NCI-H82 treated with DMSO at 0.1 percent for 48 hours (cell line): ENCODE results near the gene HOMER2.

Experiments used
- DNase-seq: peaks from one replicate; lab custom pipeline; 2025; ENCODE audit not compliant: unreplicated experiment; lab: John Stamatoyannopoulos, UW

Gene HOMER2

DNA sequence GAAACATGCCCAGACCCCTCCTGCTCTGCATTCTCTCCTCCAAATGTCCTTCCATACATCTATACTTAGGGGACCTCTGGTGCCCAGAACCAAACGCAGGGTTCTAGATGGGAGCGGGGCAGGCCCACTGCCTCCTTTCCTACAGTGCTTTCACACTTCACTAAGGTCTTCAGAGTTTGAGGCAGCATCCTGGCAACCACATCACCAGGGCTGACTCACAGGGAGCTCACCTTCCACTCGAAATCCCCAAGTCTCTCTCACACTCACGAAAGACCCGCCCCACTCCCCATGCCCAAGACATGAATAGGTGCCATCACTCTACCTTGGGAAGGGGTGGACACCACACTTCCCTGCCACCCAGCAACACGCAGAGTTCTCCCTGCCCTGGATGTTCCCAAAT is 18.9 kb downstream of the HOMER2 start:
- DNase-seq: no peak

DNA sequence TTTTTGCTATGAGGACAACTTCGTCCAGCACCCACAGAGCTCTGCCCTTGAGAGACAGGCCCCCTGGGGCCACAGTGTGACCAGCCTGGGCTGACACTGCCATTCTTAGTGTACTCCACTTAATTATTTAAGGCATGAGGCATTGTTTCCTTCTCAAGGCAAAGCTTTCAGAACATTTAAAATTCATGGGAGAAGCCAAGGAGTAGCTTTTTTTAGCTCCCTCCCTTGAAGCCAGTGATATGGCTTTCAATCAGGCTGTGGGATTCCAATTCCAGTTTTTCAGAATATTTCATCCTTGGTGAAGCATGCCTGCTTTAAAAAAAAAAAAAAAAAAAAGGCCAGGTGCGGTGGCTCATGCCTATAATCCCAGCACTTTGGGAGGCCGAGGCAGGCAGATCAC is 21.3 kb downstream of the HOMER2 start:
- DNase-seq: no peak

DNA sequence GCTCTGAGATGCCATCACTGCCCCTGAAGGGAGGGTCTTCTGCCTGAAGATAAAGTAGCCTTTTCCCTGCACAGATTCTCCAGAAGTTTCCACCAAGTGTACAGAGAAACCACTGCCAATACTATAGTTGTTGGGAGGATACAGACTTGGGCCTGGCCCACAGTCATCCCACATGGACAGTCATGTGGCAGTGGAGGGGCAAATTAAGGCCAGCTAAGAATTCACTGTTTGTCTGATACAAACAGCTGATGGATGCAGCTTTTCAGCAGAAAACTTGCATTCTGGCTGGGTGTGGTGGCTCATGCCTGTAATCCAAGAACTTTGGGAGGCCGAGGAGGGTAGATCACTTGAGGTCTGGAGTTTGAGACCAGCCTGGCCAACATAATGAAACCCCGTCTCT is 22.1 kb downstream of the HOMER2 start:
- DNase-seq: no peak

DNA sequence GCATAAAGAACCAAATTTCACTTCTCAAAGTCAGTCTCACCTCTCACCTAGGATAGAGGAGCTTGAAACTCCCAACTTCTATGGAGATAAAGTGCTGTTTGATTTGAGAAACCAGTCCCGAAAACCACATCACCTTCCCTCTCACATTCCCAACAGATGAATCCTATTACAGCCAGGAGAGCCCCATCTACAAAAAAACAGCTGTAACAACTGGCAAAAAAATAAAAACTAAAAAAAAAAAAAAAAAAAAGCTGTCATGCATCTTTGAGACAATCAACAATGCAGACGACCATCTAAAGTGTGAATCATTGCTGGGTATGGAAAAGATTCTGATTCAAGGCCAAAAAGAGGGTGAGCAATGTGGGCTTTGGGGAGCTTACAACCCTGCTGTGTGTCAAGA is 23.8 kb downstream of the HOMER2 start:
- DNase-seq: no peak

DNA sequence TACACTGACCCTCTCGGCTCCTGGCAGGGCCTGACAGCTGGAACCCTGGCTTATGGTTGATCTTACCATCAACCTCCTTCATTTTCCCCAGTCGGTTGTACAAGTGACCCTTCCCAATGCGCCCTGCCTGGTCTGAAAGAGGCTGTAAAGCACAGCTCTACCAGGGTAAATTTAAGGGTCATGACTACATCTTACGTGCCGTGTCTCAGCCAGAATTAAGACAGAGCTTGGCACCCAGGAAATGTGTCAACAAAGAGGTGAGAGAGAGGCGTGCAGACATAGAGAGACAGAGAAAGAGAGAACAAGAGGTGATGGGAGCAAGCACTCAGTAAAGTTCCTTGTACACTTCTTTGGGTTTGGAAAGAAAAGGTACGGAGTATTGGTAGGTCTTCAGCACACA is 28.8 kb downstream of the HOMER2 start:
- DNase-seq: no peak

DNA sequence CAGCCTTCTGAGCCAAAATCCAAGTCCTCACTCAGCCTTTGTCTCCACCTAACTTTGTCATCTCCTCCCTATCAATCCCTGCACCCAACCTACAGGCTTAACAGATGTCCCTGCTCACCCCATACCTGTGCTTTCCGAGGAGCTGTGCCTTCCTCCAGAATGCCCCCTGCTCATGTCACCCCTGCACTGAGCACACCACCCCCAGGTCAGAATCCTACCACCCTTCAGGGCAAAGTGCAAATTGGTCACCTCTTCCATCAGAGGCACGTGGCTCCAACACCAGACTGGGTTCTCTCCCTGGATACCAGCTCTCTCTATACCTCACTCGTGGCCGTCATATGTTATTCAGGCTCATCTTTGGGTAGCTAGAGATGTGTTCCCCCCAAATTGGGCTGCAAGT is 29.8 kb downstream of the HOMER2 start:
- no peak for DNase-seq

DNA sequence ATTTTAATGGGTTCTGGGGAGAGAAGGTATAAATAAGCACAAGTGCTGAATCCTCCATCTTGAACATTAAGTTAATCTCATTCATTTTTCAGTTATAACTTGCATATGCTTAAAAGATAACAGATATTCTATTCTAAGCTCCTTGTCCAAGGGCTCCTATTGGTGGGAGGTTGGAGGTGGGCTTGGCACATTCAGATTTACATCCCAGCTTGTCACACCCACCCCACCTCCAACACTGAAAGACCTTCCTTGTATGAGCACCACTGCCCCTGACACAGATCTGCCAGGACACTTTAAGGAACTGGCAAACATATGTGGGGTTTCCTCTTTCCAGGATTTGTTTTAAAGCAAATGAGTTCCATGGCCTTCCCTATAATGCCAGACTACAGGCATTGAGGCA is 30.6 kb downstream of the HOMER2 start:
- no peak for DNase-seq

DNA sequence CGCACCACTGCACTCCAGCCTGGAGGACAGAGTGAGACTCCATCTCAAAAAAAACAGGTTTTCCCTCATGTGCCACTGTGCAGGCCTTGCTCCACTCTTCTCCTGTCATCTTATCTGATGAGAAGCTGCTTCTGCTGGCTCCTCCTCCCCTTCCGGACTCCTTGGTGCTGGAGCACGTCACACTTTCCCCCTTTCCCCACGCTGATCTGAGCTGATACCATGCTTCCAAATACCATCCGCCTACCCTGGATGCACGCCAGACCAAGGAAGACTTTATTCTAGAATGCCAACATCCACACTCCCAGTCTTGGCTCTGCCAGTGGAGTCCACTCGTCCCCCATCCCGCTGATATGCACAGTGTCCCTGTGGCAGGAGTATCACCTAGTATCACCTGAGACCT is 31.3 kb downstream of the HOMER2 start:
- DNase-seq: no peak

DNA sequence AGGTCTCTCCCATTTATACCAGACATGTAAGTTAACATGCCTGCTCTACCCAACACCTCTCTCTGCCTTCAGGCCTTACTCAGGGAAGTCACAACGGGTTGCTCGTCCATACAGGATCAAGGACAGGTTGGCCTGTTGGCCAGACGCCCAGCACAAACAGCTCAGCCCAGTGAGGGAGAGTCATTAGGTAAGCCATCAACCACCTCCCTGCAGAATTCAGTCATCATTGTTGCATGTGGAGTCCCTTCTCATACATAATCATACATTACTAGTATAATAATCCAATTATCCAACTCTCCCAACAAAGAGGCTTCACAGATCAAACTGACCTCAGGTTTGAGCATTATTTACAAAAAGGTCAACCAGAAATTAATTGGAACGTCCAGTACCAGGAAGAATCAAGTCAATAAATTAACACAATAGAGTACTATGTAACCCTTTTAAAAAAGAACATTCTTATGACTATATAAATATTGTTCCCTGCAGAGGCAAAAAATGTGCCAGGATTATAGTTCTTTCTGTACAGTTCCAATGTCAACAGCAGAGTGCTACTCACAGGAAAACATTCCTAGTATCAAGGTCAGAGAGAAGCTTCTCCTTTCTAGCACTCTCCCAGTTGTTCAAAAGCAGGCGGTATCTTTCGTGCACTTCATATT is 33.2 kb downstream of the HOMER2 start:
- no peak for DNase-seq

DNA sequence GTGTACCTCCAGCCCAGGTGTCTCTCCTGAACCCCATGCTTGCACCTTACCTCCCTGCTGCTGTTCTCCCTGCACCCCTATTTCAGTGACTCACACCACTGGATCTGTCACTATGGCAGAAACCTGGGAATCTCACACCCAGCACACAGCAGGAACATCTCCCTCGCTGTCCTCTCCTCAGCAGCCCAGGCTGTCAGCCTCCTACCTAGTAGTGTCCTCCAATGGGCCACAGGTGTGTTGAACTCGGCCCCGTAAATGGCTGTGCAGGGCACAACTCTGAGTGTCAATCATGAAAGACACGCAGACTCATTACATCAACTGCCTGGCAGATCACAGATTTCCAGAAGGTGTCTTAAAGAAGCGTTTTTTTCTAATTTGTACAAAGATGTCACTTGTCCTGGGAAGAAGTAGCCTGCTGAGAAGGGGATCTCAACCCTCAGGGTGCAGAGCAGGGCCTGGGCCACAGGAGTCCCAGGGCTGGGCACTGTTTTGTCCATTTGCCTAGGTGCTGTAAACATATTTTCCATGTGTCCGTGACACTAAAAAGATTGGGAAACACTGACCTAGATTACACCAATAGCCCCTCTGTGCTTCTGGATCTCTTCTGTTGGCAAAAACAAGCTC is 33.8 kb downstream of the HOMER2 start:
- no peak for DNase-seq

DNA sequence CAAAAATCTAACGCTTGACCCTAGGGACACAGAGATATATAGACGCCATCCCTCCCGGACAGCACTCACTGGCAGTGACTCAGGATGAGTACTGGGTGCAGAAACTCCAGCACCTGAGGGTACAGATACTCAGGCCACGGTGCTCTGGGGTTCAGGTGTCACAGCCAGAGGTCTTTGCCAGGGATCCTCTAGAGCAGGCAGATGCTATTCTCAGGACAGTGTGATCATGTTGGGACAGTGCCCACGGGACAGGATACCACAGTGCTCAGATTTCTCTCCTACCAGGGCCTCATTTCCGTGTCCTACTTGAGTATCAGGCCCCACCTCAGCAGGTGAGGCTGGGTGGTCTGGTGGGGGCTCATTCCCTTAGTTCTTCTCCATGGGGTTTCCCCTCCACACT is 34.4 kb downstream of the HOMER2 start:
- no peak for DNase-seq

DNA sequence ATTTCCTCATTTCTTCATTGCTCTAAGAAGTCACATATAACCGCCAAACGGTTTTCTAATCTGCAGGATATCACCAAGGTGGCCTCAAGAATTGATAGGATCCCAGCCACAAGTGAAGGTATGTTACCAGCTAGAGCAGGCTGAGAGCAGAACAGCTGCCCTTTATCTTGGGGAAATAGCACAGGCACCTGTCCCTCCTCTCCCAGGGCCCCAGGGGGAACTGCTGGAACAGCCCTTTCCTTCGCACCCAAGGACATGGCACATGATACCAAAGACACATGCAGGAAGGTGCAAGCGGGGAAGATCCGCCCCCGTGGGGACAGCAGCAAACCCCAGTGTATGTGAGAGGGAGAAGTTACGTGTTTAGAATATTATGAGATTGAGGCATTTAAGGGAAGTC is 35.3 kb downstream of the HOMER2 start:
- DNase-seq: no peak

DNA sequence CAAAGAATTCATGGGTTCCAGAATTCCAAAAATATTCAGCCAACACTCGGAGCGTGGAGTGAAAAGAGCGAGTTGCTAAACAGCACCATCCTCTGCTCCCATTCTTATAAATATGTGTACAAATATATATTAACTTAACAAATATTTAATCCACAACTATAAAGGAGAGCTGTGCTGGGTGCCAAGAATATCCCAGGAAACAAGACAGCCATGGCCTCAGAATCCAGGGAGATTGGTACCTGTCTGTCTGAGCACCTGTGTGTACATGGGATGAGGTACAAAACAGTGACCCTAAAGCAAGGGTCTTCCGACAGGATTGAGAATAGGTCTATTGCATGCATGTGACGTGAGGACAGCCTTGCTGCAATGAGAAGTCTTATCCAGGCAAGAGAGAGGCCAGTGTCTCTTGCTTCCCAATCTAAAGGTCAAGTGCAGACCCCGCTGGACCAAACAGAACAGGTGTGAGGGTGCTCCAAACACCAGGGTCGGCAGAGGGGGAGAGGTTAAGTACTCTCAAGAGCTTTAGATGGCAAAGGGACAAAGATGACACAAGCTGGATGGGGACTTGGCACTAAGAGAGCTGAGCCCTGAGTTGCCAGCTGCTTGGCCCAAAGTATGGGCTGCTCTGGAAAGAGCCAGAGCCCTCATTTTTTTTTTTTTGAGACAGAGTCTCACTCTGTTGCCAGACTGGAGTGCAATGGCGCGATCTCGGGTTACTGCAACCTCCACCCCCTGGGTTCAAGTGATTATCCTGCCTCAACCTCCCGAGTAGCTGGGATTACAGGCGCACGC is 36.2 kb downstream of the HOMER2 start:
- DNase-seq: no peak

DNA sequence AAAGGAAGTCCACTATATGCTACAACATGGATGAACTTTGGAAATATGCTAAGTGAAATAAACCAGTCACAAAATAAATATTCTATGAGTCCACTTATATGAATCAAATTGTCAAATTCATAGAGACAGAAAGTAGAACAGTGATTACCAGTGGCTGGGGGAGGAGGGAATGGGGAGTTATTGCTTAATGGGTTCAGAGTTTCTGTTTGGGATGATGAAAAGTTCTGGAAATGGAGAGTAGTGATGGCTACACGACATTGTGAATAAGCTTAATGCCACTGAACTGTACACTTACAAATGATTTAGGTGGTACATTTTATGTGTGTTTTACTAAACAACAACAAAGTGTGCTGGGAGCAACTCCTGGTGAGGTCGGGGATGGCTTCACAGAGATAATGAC is 38.1 kb downstream of the HOMER2 start:
- DNase-seq: no peak

DNA sequence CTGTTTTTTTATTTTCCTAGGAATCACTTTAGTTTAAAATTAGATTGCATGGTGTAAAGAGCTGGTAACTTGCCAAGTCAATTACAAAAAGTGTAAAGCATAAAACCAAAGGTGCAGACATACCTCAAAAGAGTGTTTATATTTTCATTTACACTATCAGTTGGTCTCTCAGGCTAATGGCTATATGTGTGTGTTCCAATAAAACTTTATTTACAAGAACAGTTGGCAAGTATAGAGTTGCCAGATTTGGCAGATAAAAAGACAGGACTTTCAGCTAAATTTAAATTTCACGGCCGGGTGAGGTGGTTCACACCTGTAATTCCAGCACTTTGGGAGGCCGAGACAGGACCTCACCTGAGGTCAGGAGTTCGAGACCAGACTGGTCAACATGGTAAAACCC is 41.1 kb downstream of the HOMER2 start:
- no peak for DNase-seq

DNA sequence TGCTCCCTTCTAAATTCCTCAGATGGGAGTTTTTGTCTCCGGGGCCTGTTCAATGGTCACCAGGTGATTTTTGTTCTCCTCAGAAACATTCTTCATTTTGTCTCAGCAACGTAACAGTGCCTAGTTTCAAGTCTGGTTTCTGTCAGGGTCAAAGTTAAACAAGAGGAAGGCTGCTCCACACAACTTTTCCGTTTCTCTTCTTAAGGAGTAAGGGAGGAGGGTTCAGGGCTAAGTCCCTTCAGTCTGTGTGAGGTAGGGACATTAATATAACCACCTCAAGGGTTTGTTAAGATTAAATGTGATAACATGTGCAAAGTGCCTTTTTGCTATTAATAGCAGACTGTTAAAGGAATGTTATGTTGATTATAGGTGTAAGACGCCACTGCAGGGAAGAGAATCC is 41.8 kb downstream of the HOMER2 start:
- DNase-seq: no peak

DNA sequence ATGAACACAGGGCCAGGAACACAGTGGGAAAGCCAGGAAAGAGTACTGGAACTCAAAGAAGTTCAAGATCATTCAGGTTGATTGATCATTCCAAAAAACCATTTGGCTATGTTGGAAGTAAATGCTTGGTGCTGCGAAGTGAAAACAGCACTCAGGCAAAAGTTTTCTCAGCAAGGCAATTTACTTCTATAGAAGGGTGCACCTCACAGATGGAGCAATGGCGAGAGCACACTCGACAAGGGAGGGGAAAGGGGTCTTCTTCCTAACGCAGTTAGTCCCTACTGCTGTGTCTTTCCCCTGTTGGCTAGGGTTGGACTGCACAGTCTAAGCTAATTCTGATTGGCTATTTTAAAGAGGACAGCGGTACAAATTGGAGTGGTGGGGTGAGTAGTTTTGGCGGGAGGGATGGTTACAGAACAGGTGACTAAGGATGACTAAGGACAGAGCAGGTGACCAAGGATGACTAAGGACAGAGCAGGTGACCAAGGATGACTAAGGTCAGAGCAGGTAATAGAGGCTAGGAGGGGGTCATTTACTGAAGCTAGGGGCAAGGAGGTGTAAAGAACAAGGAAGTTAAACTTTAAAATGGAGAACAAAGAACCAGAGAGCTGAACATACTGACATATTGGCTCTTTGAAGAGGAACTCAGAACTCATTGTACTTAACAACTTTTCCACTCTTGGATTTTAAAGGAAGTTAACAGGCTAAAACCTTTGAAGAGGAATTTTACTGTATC is 43.3 kb downstream of the HOMER2 start:
- no peak for DNase-seq

DNA sequence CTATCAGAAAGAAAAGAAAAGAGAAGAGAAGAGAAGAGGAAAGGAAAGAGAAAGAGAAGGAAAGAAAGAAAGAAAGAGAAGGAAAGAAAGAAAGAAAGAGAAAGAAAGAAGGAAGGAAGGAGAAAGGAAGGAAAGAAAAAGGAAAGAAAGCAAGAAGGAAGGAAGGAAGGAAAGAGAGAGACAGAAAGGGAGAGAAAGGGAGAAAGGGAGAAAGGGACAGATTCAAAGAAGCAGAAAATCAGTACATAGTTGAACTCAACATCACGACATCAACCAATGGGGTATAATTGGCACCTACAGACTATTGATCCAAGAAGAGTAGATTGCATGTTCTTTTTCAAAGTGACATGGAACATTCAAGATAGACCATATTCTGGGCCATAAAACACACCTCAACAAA is 45.2 kb downstream of the HOMER2 start:
- no peak for DNase-seq

DNA sequence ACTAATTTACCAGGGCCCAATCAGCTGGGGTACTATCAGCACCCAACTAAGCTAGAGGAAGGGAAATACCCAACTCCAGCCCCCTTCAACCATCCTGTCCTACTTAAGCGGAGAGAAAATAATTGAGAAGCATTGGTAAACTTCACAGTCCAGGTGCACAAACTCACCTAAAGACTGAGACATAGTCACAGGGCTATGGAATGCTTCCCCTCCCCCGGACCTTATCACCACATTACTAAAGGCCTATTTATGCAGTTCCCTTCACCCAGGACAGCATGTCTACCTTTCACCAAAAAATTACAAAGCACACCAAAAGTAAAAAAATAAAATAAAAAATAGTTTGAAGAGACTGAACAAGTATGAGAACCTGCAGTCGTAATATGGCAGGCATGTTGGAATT is 47.9 kb downstream of the HOMER2 start:
- no peak for DNase-seq

DNA sequence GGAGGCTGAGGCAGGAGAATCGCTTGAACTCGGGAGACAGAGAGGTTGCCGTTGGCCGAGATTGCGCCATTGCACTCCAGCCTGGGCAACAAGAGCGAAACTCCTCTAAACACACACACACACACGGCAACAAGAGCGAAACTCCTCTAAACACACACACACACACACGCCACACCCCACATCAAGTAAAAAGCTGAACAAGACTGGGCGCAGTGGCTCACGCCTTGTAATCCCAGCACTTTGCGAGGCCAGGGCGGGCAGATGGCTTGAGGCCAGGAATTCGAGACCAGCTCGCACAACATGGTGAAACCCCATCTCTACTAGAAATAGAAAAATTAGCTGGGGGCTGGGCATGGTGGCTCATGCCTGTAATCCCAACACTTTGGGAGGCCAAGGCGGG is 49.0 kb downstream of the HOMER2 start:
- DNase-seq: no peak

DNA sequence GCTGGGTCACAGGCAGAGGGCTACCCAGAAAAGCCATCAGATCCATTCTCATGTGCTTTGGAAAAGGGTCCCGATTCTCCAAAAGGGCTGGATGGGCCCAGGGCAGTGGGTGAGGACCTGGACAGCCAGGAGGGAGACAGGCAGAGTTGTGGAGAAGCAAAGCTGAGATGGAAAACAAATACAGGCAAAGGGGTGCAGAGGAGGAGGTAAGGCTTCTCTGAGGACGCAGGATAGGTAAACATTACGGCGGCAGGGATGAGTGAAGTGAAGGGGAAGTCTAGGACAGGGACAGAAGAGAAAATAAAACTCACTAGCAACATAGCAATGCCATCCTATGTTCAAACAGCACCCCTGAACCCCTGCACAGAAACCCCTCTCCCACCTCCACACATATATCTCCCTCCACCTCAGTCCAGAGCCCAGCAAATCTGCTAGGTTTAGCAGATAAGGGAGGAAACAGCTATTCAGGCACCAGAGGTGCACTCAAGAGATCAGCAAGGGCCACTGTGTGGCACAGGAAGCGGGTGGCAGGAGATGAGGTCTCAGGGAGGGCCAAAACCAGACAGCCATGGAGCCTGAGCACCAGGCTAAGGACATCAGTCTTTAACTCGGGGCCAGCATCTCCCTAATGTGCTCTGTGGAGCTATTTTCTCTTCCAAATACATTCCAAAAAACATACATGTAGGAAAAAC is 51.3 kb downstream of the HOMER2 start:
- no peak for DNase-seq
